Vagina (tissue), 2 donors: ENCODE results near the gene FYCO1.

Source experiments
- POLR2A ChIP-seq, 2 donors: fragments of 450-650 bp; IDR thresholded peaks; one replicate each; pipeline ENCODE4 v1.6.1; 2017; ENCODE audit warnings: antibody characterized with exemption in 2 of 2, mild to moderate bottlenecking in 2 of 2, moderate library complexity in 2 of 2
- POLR2AphosphoS5 ChIP-seq, 2 donors: sonication (generic); formaldehyde crosslinking; IDR thresholded peaks; one replicate each; pipeline ENCODE4 v1.9.0; 2017; ENCODE audit warnings: antibody characterized with exemption in 2 of 2, mild to moderate bottlenecking in 2 of 2, low read depth in 1 of 2; ENCODE audit not compliant: insufficient read depth in 1 of 2
- TF ChIP-seq, protein P1 (sequence below), 3 experiments: fragments of 450-650 bp in 2 of 3; fragments of 200-600 bp in 1 of 3; sonication (generic) in 1 of 3; IDR thresholded peaks; one replicate each; pipeline ENCODE4 v1.5.1; 2017 to 2019; ENCODE audit warnings: antibody characterized with exemption in 3 of 3, mild to moderate bottlenecking in 2 of 3, moderate library complexity in 2 of 3

DNA sequence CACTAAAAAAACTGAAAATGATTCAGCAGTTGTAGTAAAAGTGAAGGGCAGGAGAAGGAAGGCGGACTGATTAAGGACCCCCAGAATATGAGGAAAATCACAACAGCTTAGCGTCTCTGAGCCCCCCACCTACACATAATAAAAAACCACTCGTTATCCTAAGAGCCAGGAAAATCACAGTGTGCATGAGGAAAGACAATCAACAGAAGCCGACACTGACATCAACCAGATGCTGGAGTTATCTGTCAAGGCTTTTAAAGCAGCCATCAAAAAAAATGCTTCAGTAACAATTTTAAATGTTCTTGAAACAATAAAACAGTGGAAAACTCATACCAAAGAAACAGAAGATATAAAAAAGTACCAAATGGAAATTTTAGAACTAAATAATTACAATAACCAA is 62.0 kb downstream of the FYCO1 start:
- TF ChIP-seq, protein P1, sequence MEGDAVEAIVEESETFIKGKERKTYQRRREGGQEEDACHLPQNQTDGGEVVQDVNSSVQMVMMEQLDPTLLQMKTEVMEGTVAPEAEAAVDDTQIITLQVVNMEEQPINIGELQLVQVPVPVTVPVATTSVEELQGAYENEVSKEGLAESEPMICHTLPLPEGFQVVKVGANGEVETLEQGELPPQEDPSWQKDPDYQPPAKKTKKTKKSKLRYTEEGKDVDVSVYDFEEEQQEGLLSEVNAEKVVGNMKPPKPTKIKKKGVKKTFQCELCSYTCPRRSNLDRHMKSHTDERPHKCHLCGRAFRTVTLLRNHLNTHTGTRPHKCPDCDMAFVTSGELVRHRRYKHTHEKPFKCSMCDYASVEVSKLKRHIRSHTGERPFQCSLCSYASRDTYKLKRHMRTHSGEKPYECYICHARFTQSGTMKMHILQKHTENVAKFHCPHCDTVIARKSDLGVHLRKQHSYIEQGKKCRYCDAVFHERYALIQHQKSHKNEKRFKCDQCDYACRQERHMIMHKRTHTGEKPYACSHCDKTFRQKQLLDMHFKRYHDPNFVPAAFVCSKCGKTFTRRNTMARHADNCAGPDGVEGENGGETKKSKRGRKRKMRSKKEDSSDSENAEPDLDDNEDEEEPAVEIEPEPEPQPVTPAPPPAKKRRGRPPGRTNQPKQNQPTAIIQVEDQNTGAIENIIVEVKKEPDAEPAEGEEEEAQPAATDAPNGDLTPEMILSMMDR (IDR thresholded peaks at IDR 0.05), result no peak
- TF ChIP-seq POLR2A (IDR thresholded peaks at IDR 0.05) (no peak), POLR2AphosphoS5 (IDR thresholded peaks at IDR 0.05; ENCODE audit: insufficient read depth in 1 of 2, low read depth in 1 of 2) (no peak)
